H1 (cell line): ENCODE results near the gene DMGDH. TPM values are rescaled to one million over a fixed set of nuclear protein-coding genes. Genes with fewer than 3 reads are reported as not detected.

Experiments
- CBX8 ChIP-seq: fragments of 300-800, 300-1000 bp; sonication (generic); IDR thresholded peaks from 2 replicates; pipeline ENCODE4 v1.7.1; 2016; ENCODE audit warnings: low read depth, low read length, borderline replicate concordance
- CEBPB ChIP-seq: IDR thresholded peaks from 2 replicates; pipeline ENCODE4 v1.6.1; 2012; ENCODE audit warnings: low read depth, low read length
- CHD2 ChIP-seq: IDR thresholded peaks from 2 replicates; pipeline ENCODE4 v1.6.1; 2012; ENCODE audit warnings: low read length, improper control_type of control experiment
- CHD7 ChIP-seq: fragments of 300-600 bp; sonication (generic); IDR thresholded peaks from 2 replicates; pipeline ENCODE4 v1.7.1; 2012; ENCODE audit warnings: low read length, moderate library complexity, mild to moderate bottlenecking, inconsistent platforms; ENCODE audit not compliant: insufficient replicate concordance
- EZH2 ChIP-seq: fragments of 200-600 bp; sonication (generic); IDR thresholded peaks from 2 replicates; pipeline ENCODE4 v1.7.1; 2012; ENCODE audit warnings: low read depth, mild to moderate bottlenecking, moderate library complexity, low read length, inconsistent platforms; ENCODE audit not compliant: severe bottlenecking
- MAX ChIP-seq: IDR thresholded peaks from 2 replicates; pipeline ENCODE4 v1.6.1; 2012; ENCODE audit warnings: inconsistent platforms
- POLR2A ChIP-seq, 2 experiments: IDR thresholded peaks; 1 replicate in 1 of 2; 2 replicates in 1 of 2; pipeline ENCODE4 v1.6.1; 2011; ENCODE audit warnings: low read depth in 2 of 2, low read length in 2 of 2, mild to moderate bottlenecking in 2 of 2; ENCODE audit errors: control extremely low read depth in 1 of 2
- RNF2 ChIP-seq: fragments of 200-900, 300-1000 bp; sonication (generic); IDR thresholded peaks from 2 replicates; pipeline ENCODE4 v1.7.1; 2016; ENCODE audit warnings: borderline replicate concordance, low read depth, mild to moderate bottlenecking, antibody characterized with exemption, low read length; ENCODE audit not compliant: poor library complexity, severe bottlenecking; ENCODE audit errors: missing control alignments
- SIN3A ChIP-seq, 2 experiments: IDR thresholded peaks in 1 of 2; conservative IDR thresholded peaks in 1 of 2; 2 replicates each; pipeline ENCODE4 v1.6.1; 2011 to 2012; ENCODE audit warnings: low read length in 2 of 2, improper control_type of control experiment in 1 of 2, low read depth in 1 of 2, mild to moderate bottlenecking in 1 of 2
- SRF ChIP-seq: IDR thresholded peaks from 2 replicates; pipeline ENCODE4 v1.6.1; 2011; ENCODE audit warnings: mild to moderate bottlenecking, low read depth, low read length, moderate library complexity
- SUZ12 ChIP-seq: fragments of 200-600 bp; sonication (generic); IDR thresholded peaks from 2 replicates; pipeline ENCODE4 v1.6.1; 2012; ENCODE audit warnings: mild to moderate bottlenecking, inconsistent platforms, low read length, moderate library complexity, mixed read lengths
- TEAD4 ChIP-seq: IDR thresholded peaks from 2 replicates; pipeline ENCODE4 v1.6.1; 2012; ENCODE audit warnings: low read depth, low read length, inconsistent platforms, mixed read lengths
- polyA plus RNA-seq, 7 experiments: library from polyadenylated mRNA; depleted of rRNA in 3 of 7; stranded (reverse) in 5 of 7; unstranded in 2 of 7; fragments of >200 nt in 5 of 7; fragments of 200-250 nt in 2 of 7; gene quantifications; 1 replicate in 5 of 7; 2 replicates in 1 of 7; 4 replicates in 1 of 7; pipeline versions ENCODE4 v1.2.1 to v1.2.3, GENCODE V29; 2011 to 2013; ENCODE audit warnings: missing spikeins in 2 of 7, mixed read lengths in 2 of 7
- total RNA-seq: library from RNA; stranded (reverse); fragmentation: NEBNext Ultra II Directional; extraction: Animal tissue kit (Norgen Biotek cat#: 25700); gene quantifications from 2 replicates; pipeline ENCODE4 v1.2.1, GENCODE V29; 2021

The DMGDH gene
- total and polyA plus RNA-seq, 2 of the 8 experiments (the other 6 are each of a cell fraction or from before 2014, with no cell fraction given), result 0.15 TPM; not detected in 1

- TF ChIP-seq CHD7, result no peak
- TF ChIP-seq EZH2, result no peak
- TF ChIP-seq CHD2, result no peak
- no peak for TF ChIP-seq SUZ12
- no peak for TF ChIP-seq CEBPB
- TF ChIP-seq RNF2, result no peak
- TF ChIP-seq MAX, result no peak
- no peak for TF ChIP-seq TEAD4
- TF ChIP-seq SRF, result no peak
- TF ChIP-seq SIN3A (conservative IDR thresholded peaks at IDR 0.05 in 1 of 2, IDR thresholded peaks at IDR 0.05 in 1 of 2; ENCODE audit: low read depth in 1 of 2, low read length in 2 of 2), result no peak
- TF ChIP-seq CBX8, result no peak
- TF ChIP-seq POLR2A (IDR thresholded peaks at IDR 0.05; ENCODE audit: control extremely low read depth in 1 of 2, low read depth in 2 of 2, low read length in 2 of 2), result no peak
Observed at GRCh38 chr5:79108792-79109191, 39.3 kb upstream of the DMGDH start (continued).
